ENCODE data around the gene MYH15.

DNA sequence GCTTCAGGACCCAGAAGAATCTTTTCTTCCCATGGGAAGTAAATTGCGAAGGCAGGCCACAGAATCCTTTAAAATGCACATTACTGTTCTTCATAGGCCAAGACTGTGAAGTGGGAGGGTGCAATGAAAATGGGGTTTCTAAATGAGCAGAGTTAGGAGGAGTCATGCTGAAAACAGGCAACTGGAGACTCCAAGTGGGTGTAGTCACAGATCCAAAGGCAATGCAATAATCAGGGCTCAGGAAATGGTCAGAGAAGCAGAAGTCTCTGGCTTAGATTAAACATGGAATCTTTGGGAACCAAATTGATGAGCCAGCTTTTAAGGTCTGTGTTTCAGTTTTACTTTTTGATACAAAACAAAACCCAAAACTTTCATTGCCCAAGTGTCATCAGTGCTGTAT lies 176.4 kb downstream of the MYH15 start:
- TF ChIP-seq POLR2A (IDR thresholded peaks at IDR 0.05) (no peak), CTCF (IDR thresholded peaks at IDR 0.05) (no peak), POLR2AphosphoS5 (IDR thresholded peaks at IDR 0.05) (no peak)
